Activated T-cell treated with anti-CD3 and anti-CD28 coated beads for 4 hours (primary cell): ENCODE measurements around the gene RAI14.

Experiments used
- DNase-seq: peaks from one replicate; pipeline ENCODE4 v3.0.0-alpha.2; 2020

The RAI14 gene

DNA sequence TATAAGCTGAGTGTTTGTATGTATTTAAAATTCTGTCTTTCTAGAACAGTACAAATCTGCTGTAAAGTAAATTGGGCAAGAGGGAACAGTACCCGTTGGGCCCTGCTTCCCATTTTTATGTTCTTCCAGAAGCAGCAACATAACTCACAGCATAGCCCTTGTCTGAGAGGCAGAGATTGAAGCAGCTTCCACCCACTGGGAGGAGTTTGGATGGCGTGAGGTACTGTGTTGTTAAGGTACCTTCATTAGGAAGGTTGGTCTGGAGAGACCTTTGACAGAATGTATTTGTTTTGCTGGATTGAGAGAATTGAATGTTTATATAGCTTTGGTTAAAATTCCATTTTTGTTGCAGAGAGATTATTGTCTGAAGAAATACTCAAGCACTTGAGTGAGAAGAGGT is 24.8 kb downstream of the RAI14 start:
- no peak for DNase-seq

- no peak for DNase-seq
Observed at GRCh38 chr5:34682926-34683623, 26.9 kb downstream of the RAI14 start.

GRCh38 chr5:34684281-34684979 is 28.3 kb downstream of the RAI14 start:
- DNase-seq = no peak

DNA sequence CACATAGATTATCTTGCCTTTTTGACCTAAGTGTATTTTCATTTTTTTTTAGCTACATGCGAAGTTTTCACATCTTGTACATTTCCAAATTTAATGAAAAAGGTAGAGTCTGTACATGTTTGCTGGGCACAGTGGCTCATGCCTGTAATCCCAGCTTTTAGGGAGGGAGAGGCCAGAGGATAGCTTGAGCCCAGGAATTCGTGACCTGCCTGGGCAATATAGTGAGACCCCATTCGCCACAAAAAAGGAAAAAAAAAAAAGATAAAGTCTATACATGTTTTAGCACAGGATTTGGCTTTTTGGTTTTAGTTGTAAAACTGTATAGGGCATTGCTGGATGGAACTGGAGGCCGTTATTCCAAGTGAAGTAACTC is 28.8 kb downstream of the RAI14 start:
- no peak for DNase-seq

DNA sequence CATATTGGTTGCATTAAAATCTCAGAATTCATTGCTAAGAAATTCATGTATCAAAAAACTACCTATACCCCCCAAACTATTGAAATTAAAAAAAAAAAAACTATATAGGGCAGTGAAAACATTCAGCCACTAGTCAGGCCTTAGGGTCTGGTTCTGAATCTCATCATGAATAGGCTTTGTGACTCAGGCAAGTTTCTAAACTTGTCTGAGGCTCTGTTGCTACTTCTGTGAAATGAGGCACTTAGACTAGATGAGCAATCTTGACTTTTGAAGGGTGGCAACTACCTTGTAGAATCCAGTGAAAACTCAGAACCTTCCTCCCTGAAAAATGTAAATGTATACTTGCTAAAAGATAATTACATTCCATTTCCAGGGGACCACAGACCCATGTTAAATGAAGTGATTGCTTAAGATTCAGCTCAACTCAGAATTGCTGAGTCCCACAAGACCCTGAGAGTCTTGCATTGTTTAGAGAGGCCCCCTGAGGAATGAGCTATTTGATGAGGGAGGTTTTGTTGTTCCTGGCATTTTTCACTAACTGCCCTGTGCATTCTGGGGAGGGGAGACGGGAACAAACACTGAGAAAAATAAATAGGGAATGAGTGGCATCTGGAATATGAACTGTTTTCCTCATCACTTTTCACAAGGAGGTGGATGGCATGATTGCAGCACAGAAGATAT is 29.5 kb downstream of the RAI14 start:
- no peak for DNase-seq

DNA sequence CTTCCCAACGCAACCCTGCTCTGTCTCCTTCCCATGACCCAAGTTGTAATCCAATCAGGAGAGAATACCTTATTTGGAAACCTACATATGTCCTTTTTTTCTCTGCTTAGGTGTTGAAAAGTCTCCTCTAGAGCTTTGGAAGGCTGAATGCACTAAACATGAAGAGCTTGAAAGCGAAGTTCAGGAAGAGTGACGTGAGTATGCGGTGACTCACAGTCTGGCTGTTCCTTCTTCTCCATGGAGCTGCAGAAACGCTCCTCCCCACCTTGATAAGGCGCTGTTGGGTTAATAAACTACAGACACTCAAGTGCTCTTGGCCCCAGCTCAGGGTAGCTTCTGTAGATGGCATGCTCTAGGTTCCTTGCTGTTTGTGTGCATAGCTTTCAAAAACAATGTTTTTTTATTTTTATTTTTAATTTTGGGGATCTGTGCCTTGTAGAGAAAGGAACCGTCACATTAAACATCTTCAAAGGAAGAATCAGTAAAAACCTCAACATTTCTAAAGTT is 30.7 kb downstream of the RAI14 start:
- DNase-seq = no peak

- no peak for DNase-seq
Observed at GRCh38 chr5:34687269-34688011, 31.3 kb downstream of the RAI14 start.

- no peak for DNase-seq
Observed at GRCh38 chr5:34688015-34688810, 32.1 kb downstream of the RAI14 start.

GRCh38 chr5:34690301-34690700 is 34.2 kb downstream of the RAI14 start:
- DNase-seq = no peak

DNA sequence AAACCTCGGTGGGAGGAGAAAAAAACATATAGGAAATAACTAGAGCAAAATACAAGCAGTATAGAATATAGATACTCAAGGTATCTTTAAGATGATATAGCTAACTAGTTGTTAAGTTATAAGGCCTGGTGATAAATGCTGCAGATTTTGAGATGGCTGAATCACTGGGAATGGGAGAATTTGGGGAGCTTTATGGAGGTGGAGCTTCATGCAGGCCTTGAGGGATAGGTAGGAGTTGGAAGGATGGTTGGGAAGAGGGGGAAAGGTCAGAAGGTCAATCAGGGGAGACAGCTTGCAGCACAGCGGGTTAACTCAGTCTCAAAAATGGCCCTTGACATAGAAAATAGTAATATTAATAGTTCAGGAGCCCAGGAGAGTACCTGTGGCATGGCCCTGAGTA is 34.8 kb downstream of the RAI14 start:
- DNase-seq = no peak

GRCh38 chr5:34691326-34691725 is 35.2 kb downstream of the RAI14 start:
- no peak for DNase-seq

DNA sequence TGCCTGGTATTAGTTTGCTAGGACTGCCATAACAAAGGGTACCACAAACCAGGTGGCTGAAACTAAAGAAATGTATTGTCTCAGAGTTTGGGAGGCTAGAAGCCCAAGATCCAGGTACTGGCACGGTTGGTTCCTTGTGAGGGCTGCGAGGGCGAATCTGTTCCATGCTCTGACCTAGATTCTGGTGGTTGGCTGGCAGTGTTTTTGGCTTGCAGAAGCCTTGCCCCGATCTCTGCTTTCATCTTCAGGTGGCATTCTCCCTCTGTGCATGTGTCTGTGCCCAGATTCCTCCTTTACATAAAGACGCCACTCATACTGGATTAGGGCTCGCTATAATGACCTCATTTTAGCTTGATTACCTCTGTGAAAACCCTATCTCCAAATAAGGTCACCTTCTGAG is 36.7 kb downstream of the RAI14 start:
- DNase-seq = no peak

DNA sequence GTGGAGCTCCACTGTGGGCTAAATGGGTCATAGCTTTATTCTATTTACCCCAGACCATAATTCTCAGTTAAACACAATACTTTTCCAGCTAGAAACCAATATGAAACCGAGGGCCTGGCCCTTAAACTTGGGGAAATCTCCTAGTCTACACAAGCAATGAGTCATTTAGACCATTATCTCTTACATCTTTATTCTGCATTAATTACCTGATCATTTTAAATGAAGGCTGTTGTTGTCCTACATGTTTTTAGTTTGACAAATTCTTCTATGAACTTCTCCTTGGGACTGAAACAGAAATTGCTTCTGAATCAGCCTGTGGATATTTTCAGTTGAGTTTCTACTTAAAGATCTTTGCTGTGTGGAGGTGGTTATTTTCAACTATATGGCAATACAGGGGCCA is 37.9 kb downstream of the RAI14 start:
- DNase-seq = no peak

DNA sequence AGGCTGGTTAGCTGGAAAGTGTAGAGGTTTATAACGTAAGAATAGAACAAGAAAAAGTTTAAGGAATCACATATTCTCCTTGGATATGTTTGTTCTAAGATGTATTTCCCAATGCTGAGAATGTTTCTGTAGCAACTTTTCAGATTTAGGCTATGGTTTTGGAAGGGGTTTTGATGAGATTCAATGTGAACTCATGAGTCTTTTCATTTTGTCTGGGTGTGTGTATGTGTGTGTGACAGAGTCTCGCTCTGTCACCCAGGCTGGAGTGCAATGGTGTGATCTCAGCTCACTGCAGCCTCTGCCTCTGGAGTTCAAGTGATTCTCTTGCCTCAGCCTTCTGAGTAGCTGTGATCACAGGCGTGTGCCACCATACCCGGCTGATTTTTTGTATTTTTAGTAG is 38.6 kb downstream of the RAI14 start:
- no peak for DNase-seq

DNA sequence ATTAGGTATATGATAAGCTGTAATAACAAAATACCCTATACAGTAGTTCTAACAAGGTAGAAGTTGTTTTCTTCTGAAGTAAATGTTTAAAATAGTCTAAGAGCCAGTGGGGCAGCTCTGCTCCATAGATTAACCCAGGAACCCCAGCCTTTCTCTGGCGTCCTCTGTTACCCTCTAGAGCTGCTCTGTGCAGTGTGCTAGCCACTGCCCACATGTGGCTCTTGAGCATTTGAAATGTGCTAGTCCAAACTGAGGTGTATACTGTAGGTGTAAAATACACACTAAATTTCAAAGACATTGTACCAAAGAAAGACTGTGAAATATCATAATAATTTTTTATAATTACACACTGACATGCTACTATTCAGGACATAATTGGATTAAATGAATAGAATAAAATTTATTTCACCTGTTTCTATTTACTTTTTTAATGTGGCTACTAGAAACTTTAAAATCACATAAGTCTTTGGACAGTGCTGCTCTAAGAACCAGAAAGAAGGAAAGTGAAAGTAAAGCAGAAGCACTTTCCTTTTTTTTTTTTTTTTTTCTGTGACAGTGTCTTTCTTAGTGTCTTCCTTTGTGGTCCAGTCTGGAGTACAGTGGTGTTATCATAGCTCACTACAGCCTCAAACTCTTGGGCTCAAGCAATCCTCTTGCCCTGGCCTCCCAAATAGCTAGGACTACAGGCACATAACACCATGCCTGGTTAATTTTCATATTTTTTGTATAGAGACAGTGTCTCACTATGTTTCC is 39.3 kb downstream of the RAI14 start:
- DNase-seq = no peak

DNA sequence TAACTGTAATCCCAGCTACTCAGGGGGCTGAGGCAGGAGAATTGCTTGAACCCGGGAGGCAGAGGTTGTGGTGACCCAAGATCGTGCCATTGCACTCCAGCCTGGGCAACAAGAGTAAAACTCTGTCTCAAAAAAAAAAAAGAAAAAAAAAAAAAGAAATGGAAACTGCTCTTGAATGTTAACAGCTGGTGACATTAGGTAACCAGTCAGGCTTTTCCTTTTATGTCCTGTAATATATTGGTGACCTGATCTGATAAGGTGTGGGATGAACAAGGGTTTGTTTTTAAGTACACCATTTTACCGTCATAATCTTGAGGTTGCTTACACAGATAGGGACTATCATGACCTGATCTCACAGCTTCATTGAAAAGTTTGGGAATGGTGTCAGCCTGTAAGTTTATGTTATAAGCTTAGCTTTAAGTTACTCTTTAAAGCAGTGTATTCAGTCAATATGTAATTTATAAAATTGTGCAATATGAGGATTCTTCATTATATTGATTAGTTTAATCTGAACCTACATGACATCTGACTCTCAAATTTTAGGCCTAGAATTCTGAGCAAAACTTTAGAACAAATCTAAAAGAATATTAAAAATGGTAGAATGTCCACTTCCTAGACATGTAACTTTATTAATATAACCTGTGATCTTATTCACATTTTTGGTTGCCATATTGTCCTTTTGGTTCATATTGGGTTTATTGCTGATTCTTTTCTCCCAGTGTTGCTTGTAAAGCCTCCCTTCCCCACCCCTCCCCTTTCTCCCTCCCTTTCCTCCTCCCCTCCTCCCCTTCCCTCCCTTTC is 41.4 kb downstream of the RAI14 start:
- DNase-seq = no peak

- no peak for DNase-seq
Observed at GRCh38 chr5:34698109-34698419, 41.9 kb downstream of the RAI14 start.

DNA sequence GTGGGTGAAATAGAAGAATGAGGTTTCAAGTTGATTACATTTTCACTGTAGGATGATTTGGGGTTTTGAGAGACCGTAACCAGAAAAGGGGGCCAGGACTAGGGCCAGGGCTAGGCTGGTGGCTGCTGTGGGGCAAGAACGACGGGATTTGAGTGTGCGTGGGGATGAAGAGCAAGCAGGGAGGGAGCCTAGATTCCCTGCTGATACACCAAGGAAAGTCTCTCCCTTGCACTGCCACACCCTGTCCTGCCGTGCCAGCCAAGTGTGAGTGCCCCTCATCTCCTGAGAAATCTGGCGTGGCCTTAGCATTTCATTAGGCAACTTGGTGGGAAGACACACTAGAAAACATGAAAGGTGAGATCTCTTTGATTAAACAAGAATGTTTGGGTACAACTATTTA is 42.6 kb downstream of the RAI14 start:
- DNase-seq = no peak

DNA sequence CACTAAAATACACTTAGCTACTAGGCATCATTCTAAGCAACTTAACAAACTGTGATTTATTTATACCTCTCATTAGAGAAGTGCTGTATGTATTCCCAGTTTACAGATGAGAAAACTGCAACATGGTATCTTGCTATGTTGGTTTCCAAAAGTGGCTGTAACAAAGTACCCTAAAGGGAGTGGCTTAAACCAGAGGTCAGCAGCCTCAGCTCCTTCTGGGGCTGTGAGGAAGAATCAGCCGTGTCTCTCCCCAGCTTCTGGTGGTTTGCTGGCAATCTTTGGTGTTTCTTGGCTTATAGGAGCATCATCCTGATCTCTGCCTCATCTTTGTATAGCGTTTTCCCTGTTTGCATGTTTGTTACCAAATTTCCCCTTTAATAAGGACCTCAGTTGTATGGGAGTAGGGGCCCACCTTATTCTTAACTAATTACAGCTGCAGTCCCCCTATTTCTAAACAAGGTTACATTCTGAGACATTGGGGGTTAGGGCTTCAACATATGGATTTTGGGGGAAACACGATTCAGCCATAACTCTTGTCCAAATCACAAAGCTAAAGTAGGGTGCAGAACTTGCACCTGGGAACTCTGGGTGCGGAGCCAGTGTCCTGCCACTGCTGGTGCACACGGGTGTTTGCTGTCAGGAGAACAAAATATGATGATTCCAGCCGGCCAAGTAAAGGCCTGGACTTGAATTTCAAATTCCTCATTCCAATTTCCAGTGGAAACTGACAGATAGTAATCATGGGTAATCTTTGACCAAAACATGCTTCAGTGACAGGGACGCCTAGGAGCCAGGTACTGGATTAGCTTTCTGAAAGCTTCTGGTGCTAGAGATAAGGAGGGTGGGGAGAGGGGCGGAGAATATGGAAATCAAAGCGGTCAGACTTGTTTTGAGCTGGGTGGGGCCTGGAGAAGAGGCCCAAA is 43.3 kb downstream of the RAI14 start:
- DNase-seq = no peak

DNA sequence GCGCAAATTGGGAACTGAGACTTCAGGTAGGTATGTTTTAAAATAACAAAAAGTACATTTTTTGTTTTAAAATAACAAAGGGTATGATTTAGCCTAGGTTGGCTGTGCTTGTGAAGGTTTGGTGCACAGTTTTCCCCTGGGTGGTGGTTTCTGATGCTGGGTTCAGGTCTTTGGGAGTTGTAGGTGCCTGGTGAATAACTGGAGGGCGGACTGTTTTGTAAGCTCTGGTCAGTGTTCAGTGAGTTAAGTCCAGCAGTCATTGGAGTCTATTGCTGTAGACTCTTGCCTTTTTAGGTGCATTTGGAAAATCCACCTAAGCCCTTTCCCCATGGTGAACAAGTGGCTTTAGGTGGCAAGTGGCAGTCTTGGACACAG is 43.9 kb downstream of the RAI14 start:
- no peak for DNase-seq
